ENCODE results near the gene MOCOS. TPM values are rescaled to one million over a fixed set of nuclear protein-coding genes. Genes with fewer than 3 reads are reported as not detected.

MOCOS gene
- total RNA-seq, 1 donor from 2014 or later, result 1.9 TPM

- Mint-ChIP-seq H3K4me3 (ENCODE audit: unreplicated experiment) (no peak overlapping the region), H3K27me3 (ENCODE audit: low read depth, unreplicated experiment) (peaks cover 28% of the 10 kb centered on the region), H3K36me3 (ENCODE audit: low read depth, unreplicated experiment) (no peaks in the 10 kb centered on the region), H3K27ac (ENCODE audit: unreplicated experiment) (peak overlapping the region; percentile 0), H3K9me3 (ENCODE audit: unreplicated experiment) (no peaks in the 10 kb centered on the region), H3K4me1 (ENCODE audit: low read depth, unreplicated experiment) (peaks cover 24% of the 10 kb centered on the region)
- TF ChIP-seq CTCF (IDR thresholded peaks at IDR 0.05; ENCODE audit: insufficient read depth, low read depth, low read length), result no peak
- no peak for TF ChIP-seq EZH2 (IDR thresholded peaks at IDR 0.05; ENCODE audit: insufficient read depth, low read length)
- no peaks in the 10 kb centered on the region for H3K27me3 ChIP-seq (ENCODE audit: insufficient read depth, low read length)
- no peaks in the 10 kb centered on the region for H3K36me3 ChIP-seq (ENCODE audit: insufficient read depth, low read length)
- no peak overlapping the region for H3K4me2 ChIP-seq (ENCODE audit: low read length)
- H3K9me3 ChIP-seq (ENCODE audit: insufficient read depth, low read depth, low read length), result no peaks in the 10 kb centered on the region
- H3K4me1 ChIP-seq (ENCODE audit: insufficient read depth, low read length), result peaks cover 11% of the 10 kb centered on the region
- H3K27ac ChIP-seq (ENCODE audit: low read depth, low read length), result no peak overlapping the region
- peaks cover 9% of the 10 kb centered on the region for H4K20me1 ChIP-seq (ENCODE audit: insufficient read depth, low read length)
- FAIRE-seq (peak; percentile 50), DNase-seq (ENCODE audit: low read depth) (no peak)
- H3K4me3 ChIP-seq (ENCODE audit: insufficient read depth, low read depth, low read length), result no peak overlapping the region
- peaks cover 68% of the 10 kb centered on the region for H3K79me2 ChIP-seq (ENCODE audit: insufficient read depth, low read length)
- no peak overlapping the region for H2AFZ ChIP-seq (ENCODE audit: low read depth, low read length)
- no peak overlapping the region for H3K9ac ChIP-seq (ENCODE audit: low read length)
These were observed 114.6 kb downstream of the MOCOS start for GRCh38 chr18:36301884-36302283.

DNA sequence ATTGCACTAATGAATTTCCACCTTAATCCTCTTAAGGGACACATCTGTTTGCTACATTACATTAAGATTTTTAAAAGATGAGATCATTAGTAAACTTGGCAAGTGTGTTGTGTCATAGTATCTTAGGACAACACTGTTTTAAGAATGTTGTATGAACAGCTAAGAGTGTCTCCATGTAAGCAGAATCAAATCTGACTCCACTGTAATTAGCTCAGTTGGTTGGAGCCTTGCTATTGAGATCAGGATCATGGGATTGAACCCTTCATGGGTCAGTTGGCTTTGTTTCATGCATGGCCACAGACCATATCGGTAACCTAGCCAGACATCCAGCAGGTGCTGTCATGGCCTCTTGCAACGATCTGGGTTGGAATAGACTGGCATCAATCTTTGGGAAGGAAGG is 115.4 kb downstream of the MOCOS start:
- no peak for FAIRE-seq
- DNase-seq (ENCODE audit: low read depth), result peak; percentile 64
- H3K79me2 ChIP-seq (ENCODE audit: insufficient read depth, low read length), result peaks cover 73% of the 10 kb centered on the region

More for the DNA sequence above, 115.4 kb downstream of the MOCOS start:
- no peaks in the 10 kb centered on the region for H3K9me3 ChIP-seq (ENCODE audit: insufficient read depth, low read depth, low read length)
- Mint-ChIP-seq H3K4me3 (ENCODE audit: unreplicated experiment) (no peak overlapping the region), H3K36me3 (ENCODE audit: low read depth, unreplicated experiment) (no peaks in the 10 kb centered on the region), H3K27me3 (ENCODE audit: low read depth, unreplicated experiment) (peaks cover 28% of the 10 kb centered on the region), H3K9me3 (ENCODE audit: unreplicated experiment) (no peaks in the 10 kb centered on the region), H3K27ac (ENCODE audit: unreplicated experiment) (peak overlapping the region; percentile 41), H3K4me1 (ENCODE audit: low read depth, unreplicated experiment) (peaks cover 30% of the 10 kb centered on the region)
- H3K4me1 ChIP-seq (ENCODE audit: insufficient read depth, low read length), result peaks cover 11% of the 10 kb centered on the region
- no peak overlapping the region for H2AFZ ChIP-seq (ENCODE audit: low read depth, low read length)
- no peak overlapping the region for H3K9ac ChIP-seq (ENCODE audit: low read length)
- no peak overlapping the region for H3K27ac ChIP-seq (ENCODE audit: low read depth, low read length)
- H3K36me3 ChIP-seq (ENCODE audit: insufficient read depth, low read length), result no peaks in the 10 kb centered on the region
- peaks cover 9% of the 10 kb centered on the region for H4K20me1 ChIP-seq (ENCODE audit: insufficient read depth, low read length)
- H3K4me3 ChIP-seq (ENCODE audit: insufficient read depth, low read depth, low read length), result no peak overlapping the region
- H3K27me3 ChIP-seq (ENCODE audit: insufficient read depth, low read length), result no peaks in the 10 kb centered on the region
- peak overlapping the region; percentile 6 for H3K4me2 ChIP-seq (ENCODE audit: low read length)
- no peak for TF ChIP-seq CTCF (IDR thresholded peaks at IDR 0.05; ENCODE audit: insufficient read depth, low read depth, low read length)
